ENCODE results near the gene ABHD17C.

DNA sequence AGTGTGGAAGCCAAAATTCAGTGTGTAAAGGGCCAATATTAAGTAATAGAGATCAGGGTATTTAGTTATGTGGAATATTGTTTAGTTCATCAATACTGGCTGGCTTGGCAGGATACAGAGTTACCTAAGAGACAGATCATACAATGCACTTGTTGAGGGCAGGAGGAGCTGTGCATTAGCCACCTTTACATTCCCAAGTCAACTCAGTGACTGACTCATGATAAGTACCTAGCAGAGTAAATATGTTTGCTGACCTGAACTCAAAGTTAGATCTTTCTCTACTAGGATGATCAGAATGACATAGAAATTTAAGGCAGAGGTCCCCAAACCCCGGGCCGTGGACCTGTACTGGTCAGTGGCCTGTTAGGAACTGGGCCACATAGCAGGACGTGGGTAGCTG, 3.5 kb upstream of the ABHD17C start:
- TF ChIP-seq GATA3 (IDR thresholded peaks at IDR 0.05; ENCODE audit: borderline replicate concordance): no peak
- no peak for TF ChIP-seq SMC3 (IDR thresholded peaks at IDR 0.05)
- TF ChIP-seq, protein P1, sequence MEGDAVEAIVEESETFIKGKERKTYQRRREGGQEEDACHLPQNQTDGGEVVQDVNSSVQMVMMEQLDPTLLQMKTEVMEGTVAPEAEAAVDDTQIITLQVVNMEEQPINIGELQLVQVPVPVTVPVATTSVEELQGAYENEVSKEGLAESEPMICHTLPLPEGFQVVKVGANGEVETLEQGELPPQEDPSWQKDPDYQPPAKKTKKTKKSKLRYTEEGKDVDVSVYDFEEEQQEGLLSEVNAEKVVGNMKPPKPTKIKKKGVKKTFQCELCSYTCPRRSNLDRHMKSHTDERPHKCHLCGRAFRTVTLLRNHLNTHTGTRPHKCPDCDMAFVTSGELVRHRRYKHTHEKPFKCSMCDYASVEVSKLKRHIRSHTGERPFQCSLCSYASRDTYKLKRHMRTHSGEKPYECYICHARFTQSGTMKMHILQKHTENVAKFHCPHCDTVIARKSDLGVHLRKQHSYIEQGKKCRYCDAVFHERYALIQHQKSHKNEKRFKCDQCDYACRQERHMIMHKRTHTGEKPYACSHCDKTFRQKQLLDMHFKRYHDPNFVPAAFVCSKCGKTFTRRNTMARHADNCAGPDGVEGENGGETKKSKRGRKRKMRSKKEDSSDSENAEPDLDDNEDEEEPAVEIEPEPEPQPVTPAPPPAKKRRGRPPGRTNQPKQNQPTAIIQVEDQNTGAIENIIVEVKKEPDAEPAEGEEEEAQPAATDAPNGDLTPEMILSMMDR (IDR thresholded peaks at IDR 0.05): no peak
- TF ChIP-seq EP300 (IDR thresholded peaks at IDR 0.05): no peak
- TF ChIP-seq KDM1A (IDR thresholded peaks at IDR 0.05; ENCODE audit: low read depth): no peak

Data from A549 (cell line).